Measurements from ENCODE around the gene ITPR3.

- TF ChIP-seq ZSCAN29 (CRISPR knock-in tag; conservative IDR thresholded peaks at IDR 0.05): no peak
- no peak for TF ChIP-seq EP300 (IDR thresholded peaks at IDR 0.05; ENCODE audit: low read depth in 2 of 2, low read length in 2 of 2)
- no peak for TF ChIP-seq EP300 (CRISPR knock-in tag; IDR thresholded peaks at IDR 0.05; ENCODE audit: borderline replicate concordance)
- no peak for TF ChIP-seq CBFB (CRISPR knock-in tag; IDR thresholded peaks at IDR 0.05)
- TF ChIP-seq EZH2 (conservative IDR thresholded peaks at IDR 0.05; ENCODE audit: low read depth, low read length): no peak; the same call in 1 of the 2 replicates
- no peak for TF ChIP-seq ZNF30 (CRISPR knock-in tag; IDR thresholded peaks at IDR 0.05)
Observed at GRCh38 chr6:33621711-33622388, 728 bp downstream of the ITPR3 start.

All from HepG2 (cell line).